ENCODE measurements around the gene SLC35D2. TPM values are rescaled to one million over a fixed set of nuclear protein-coding genes. Genes with fewer than 3 reads are reported as not detected.

The SLC35D2 gene
- total RNA-seq, 1 experiment from 2014 or later = 19.0 TPM

- H3K27me3 ChIP-seq (ENCODE audit: insufficient read depth, low read length) = no peaks in the 10 kb centered on the region
- no peaks in the 10 kb centered on the region for H3K23me2 ChIP-seq (ENCODE audit: insufficient read length, low read depth, low read length, poor library complexity, severe bottlenecking)
- no peak overlapping the region for H2BK15ac ChIP-seq (ENCODE audit: low read depth, low read length)
- H4K8ac ChIP-seq (replicated peaks; ENCODE audit: insufficient read length, low read depth, low read length) = no peak overlapping the region
- Mint-ChIP-seq H3K9me3 (no peaks in the 10 kb centered on the region), H3K27me3 (ENCODE audit: low read depth) (no peaks in the 10 kb centered on the region), H3K27ac (no peak overlapping the region), H3K4me3 (no peak overlapping the region), H3K36me3 (ENCODE audit: insufficient read depth in 1 of 3, low read depth in 3 of 3) (no peaks in the 10 kb centered on the region), H3K4me1 (peaks cover 29 to 31% of the 10 kb centered on the region in 2 experiments)
- no peak overlapping the region for H3K4me2 ChIP-seq (ENCODE audit: insufficient read depth, insufficient read length, low read length)
- no peak overlapping the region for H2BK20ac ChIP-seq (ENCODE audit: low read depth, low read length, poor library complexity, severe bottlenecking)
- no peaks in the 10 kb centered on the region for H3K79me1 ChIP-seq (ENCODE audit: insufficient read depth, low read depth, low read length, poor library complexity, severe bottlenecking)
- no peak overlapping the region for H2BK12ac ChIP-seq (ENCODE audit: insufficient read length, low read depth, low read length)
- no peak overlapping the region for H3K23ac ChIP-seq (ENCODE audit: insufficient read length, low read depth, low read length)
- no peak for TF ChIP-seq CTCF (conservative IDR thresholded peaks at IDR 0.05)
- WGBS (ENCODE audit: extremely low coverage, insufficient read length, low lambda C conversion rate) = no CpG with 5 or more reads among the region's 8 CpGs
- no peak overlapping the region for H3K18ac ChIP-seq (ENCODE audit: insufficient read length, low read depth, low read length)
- H3K4me1 ChIP-seq (ENCODE audit: insufficient read depth, low read length) = no peaks in the 10 kb centered on the region; the same call in 1 of the 2 replicates
- no peak overlapping the region for H3K27ac ChIP-seq (ENCODE audit: insufficient read length, low read depth, low read length)
- no peak overlapping the region for H2AFZ ChIP-seq (ENCODE audit: low read length)
- H4K91ac ChIP-seq (ENCODE audit: insufficient read length, low read depth, low read length) = no peak overlapping the region
- no peaks in the 10 kb centered on the region for H3K79me2 ChIP-seq (ENCODE audit: insufficient read depth, low read length)
- no peaks in the 10 kb centered on the region for H4K20me1 ChIP-seq (ENCODE audit: control insufficient read depth, insufficient read depth, insufficient read length)
- H3T11ph ChIP-seq (ENCODE audit: low read length) = no peak overlapping the region
- H2AK5ac ChIP-seq (ENCODE audit: insufficient read length, low read length) = no peak overlapping the region
- DNase-seq = peak; percentile 38
- no peak overlapping the region for H3K14ac ChIP-seq (ENCODE audit: insufficient read depth, low read length)
- H3K4ac ChIP-seq (ENCODE audit: low read depth, low read length) = no peak overlapping the region
- no peaks in the 10 kb centered on the region for H3K9me3 ChIP-seq (ENCODE audit: control insufficient read depth, low read depth, low read length)
- no peak overlapping the region for H2BK120ac ChIP-seq (ENCODE audit: low read depth, low read length, poor library complexity, severe bottlenecking)
- no peak overlapping the region for H2BK5ac ChIP-seq (ENCODE audit: insufficient read length, low read length)
- no peak overlapping the region for H3K56ac ChIP-seq (ENCODE audit: insufficient read length, low read depth, low read length)
- H4K5ac ChIP-seq (ENCODE audit: insufficient read length, low read depth, low read length) = no peak overlapping the region
- no peak overlapping the region for H3K9ac ChIP-seq (ENCODE audit: extremely low read depth, insufficient read length, low read length)
These were observed 39.9 kb upstream of the SLC35D2 start for GRCh38 chr9:96423322-96423984.
